ENCODE data around the gene TMEM178B.

DNA sequence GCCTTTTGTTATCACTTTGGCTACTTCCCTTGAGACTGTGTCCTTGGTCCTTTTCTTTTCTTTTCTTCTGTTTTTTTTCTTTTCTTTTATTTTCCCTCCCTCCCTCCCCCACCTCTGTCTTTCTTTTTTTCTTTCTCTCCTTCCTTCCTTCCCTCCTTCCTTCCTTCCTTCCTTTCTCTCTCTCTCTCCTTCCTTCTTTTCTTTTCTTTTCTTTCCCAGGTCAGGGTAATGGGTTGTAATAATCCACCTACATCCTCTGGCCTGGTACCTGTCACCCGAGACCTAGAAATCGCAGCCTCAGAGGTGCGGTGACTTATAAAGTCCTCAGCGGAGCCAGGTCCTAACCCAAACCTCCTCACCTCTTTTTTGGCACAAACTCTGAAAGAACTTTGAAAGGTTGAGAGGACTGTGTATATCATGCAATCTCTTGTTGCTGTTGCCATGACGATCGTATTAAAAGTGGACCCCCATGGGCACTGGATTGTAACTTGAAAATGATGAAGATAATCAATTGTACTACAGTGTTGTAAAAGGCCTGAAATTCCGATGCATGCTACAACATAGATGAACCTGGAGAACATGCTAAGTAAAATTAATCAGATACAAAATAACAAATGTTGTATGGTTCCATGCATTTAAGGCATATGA is 336.6 kb downstream of the TMEM178B start:
- no peak for TF ChIP-seq ZNF460 (CRISPR knock-in tag; IDR thresholded peaks at IDR 0.05; ENCODE audit: borderline replicate concordance)
- no peak for TF ChIP-seq POLR2A (IDR thresholded peaks at IDR 0.05; ENCODE audit: insufficient read depth in 1 of 2, low read depth in 2 of 2, low read length in 2 of 2)
- TF ChIP-seq PCBP2 (optimal IDR thresholded peaks at IDR 0.05; ENCODE audit: low read depth, low read length, poor library complexity, severe bottlenecking) = no peak
- TF ChIP-seq, protein P1, sequence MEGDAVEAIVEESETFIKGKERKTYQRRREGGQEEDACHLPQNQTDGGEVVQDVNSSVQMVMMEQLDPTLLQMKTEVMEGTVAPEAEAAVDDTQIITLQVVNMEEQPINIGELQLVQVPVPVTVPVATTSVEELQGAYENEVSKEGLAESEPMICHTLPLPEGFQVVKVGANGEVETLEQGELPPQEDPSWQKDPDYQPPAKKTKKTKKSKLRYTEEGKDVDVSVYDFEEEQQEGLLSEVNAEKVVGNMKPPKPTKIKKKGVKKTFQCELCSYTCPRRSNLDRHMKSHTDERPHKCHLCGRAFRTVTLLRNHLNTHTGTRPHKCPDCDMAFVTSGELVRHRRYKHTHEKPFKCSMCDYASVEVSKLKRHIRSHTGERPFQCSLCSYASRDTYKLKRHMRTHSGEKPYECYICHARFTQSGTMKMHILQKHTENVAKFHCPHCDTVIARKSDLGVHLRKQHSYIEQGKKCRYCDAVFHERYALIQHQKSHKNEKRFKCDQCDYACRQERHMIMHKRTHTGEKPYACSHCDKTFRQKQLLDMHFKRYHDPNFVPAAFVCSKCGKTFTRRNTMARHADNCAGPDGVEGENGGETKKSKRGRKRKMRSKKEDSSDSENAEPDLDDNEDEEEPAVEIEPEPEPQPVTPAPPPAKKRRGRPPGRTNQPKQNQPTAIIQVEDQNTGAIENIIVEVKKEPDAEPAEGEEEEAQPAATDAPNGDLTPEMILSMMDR (CRISPR knock-in tag; IDR thresholded peaks at IDR 0.05) = no peak
- no peak for TF ChIP-seq RFX5 (IDR thresholded peaks at IDR 0.05; ENCODE audit: low read depth, low read length)
- TF ChIP-seq ZKSCAN8 (CRISPR knock-in tag; IDR thresholded peaks at IDR 0.05; ENCODE audit: borderline replicate concordance) = no peak
- TF ChIP-seq EP300 (IDR thresholded peaks at IDR 0.05; ENCODE audit: low read depth in 2 of 2, low read length in 2 of 2) = no peak
- no peak for TF ChIP-seq EP300 (CRISPR knock-in tag; IDR thresholded peaks at IDR 0.05; ENCODE audit: borderline replicate concordance)
- TF ChIP-seq SMARCC2 (IDR thresholded peaks at IDR 0.05) = no peak
- no peak for TF ChIP-seq ELF4 (CRISPR knock-in tag; IDR thresholded peaks at IDR 0.05; ENCODE audit: borderline replicate concordance)
- no peak for TF ChIP-seq MAZ (IDR thresholded peaks at IDR 0.05; ENCODE audit: borderline replicate concordance, low read depth, low read length)
- TF ChIP-seq MAZ (CRISPR knock-in tag; IDR thresholded peaks at IDR 0.05; ENCODE audit: low read depth) = no peak

Data from HepG2 (cell line).